PC-9 (cell line): ENCODE data around the gene TXNRD1. TPM values are rescaled to one million over a fixed set of nuclear protein-coding genes. Genes with fewer than 3 reads are reported as not detected.

ENCODE experiments used
- BruUV-seq: library from RNA; stranded (reverse); fragments of 400-500 nt; replicated peaks from 2 replicates; lab custom pipeline; 2021; lab: Mats Ljungman, UMichigan
- CTCF ChIA-PET: fragments of 300-600 bp; sonication (Branson Sonifier 250); formaldehyde crosslinking; loops from one replicate; lab custom pipeline; 2022; ENCODE audit warnings: antibody characterized with exemption; lab: Charles Lee
- POLR2A ChIA-PET: fragments of 300-600 bp; sonication (Branson Sonifier 250); formaldehyde crosslinking; loops from one replicate; lab custom pipeline; 2022; ENCODE audit warnings: antibody characterized with exemption; ENCODE audit not compliant: unreplicated experiment; lab: Charles Lee
- DNase-seq, 2 experiments: peaks; one replicate each; pipeline versions ENCODE4 v3.0.0 to v3.0.0-alpha.2; 2015 to 2022; ENCODE audit warnings: mixed read lengths in 1 of 2
- H2AFZ ChIP-seq: fragments of 200-600 bp; sonication (generic); 2 replicates; pipeline ENCODE4 v1.8.1; 2017; ENCODE audit warnings: antibody characterized with exemption
- H3F3A ChIP-seq: fragments of 200-600 bp; sonication (generic); 2 replicates; pipeline ENCODE4 v1.8.1; 2017; ENCODE audit warnings: antibody characterized with exemption, mild to moderate bottlenecking, low read depth; ENCODE audit not compliant: insufficient read depth
- H3K27ac ChIP-seq: fragments of 200-600 bp; sonication (generic); 2 replicates; pipeline ENCODE4 v1.6.1; 2016; ENCODE audit warnings: mixed run types
- H3K27me3 ChIP-seq: fragments of 200-600 bp; sonication (generic); 2 replicates; pipeline ENCODE4 v1.6.1; 2016; ENCODE audit warnings: low read depth, mixed run types; ENCODE audit not compliant: insufficient read depth
- H3K36me3 ChIP-seq: fragments of 200-600 bp; sonication (generic); 2 replicates; pipeline ENCODE4 v1.6.1; 2016; ENCODE audit warnings: low read depth, mixed run types
- H3K4me1 ChIP-seq: fragments of 200-600 bp; sonication (generic); replicated peaks from 2 replicates; pipeline ENCODE4 v1.6.1; 2016; ENCODE audit warnings: mixed run types; ENCODE audit not compliant: insufficient read depth
- H3K4me2 ChIP-seq: fragments of 200-600 bp; sonication (generic); 2 replicates; pipeline ENCODE4 v1.6.1; 2017; ENCODE audit warnings: mixed run types
- H3K4me3 ChIP-seq: fragments of 200-600 bp; sonication (generic); 2 replicates; pipeline ENCODE4 v1.6.1; 2016; ENCODE audit warnings: mixed run types
- H3K79me2 ChIP-seq: fragments of 200-600 bp; sonication (generic); 2 replicates; pipeline ENCODE4 v1.6.1; 2017; ENCODE audit warnings: low read depth, mixed run types
- H3K9me2 ChIP-seq: fragments of 200-600 bp; sonication (generic); 2 replicates; pipeline ENCODE4 v1.8.1; 2017; ENCODE audit warnings: mild to moderate bottlenecking; ENCODE audit not compliant: insufficient read depth
- H3K9me3 ChIP-seq: fragments of 200-600 bp; sonication (generic); 2 replicates; pipeline ENCODE4 v1.8.1; 2016; ENCODE audit warnings: low read depth; ENCODE audit not compliant: insufficient read depth
- H4K20me1 ChIP-seq: fragments of 200-600 bp; sonication (generic); 2 replicates; pipeline ENCODE4 v1.8.1; 2017; ENCODE audit not compliant: insufficient read depth
- CTCF ChIP-seq: fragments of 200-600 bp; sonication (generic); conservative IDR thresholded peaks from 2 replicates; pipeline ENCODE4 v1.6.1; 2017; ENCODE audit warnings: mixed run types, antibody characterized with exemption, mild to moderate bottlenecking, moderate library complexity
- EZH2 ChIP-seq: fragments of 200-600 bp; sonication (generic); IDR thresholded peaks from 2 replicates; pipeline ENCODE4 v1.8.0; 2017; ENCODE audit warnings: antibody characterized with exemption, low read depth
- intact Hi-C: fragments of 100-400 bp; cut with micrococcal nuclease; formaldehyde crosslinking; loops from one replicate; pipeline ENCODE4 v1.10.0; 2022; ENCODE audit not compliant: unreplicated experiment
- total RNA-seq: library from RNA; stranded (reverse); gene quantifications from 2 replicates; pipeline ENCODE4 v1.2.3, GENCODE V29; 2021

Gene TXNRD1
- total RNA-seq, 1 experiment from 2014 or later = 1,250 TPM

GRCh38 chr12:104181313-104181712 lies 34.3 kb upstream of the TXNRD1 start:
- no peak for DNase-seq
- Histone ChIP-seq H3K4me2 (no peak overlapping the region), H3K9me2 (no peaks in the 10 kb centered on the region), H3F3A (peaks cover 22% of the 10 kb centered on the region), H3K9me3 (no peaks in the 10 kb centered on the region; the same call in 1 of the 2 replicates), H3K79me2 (no peaks in the 10 kb centered on the region), H3K4me1 (peaks cover 38% of the 10 kb centered on the region), H2AFZ (no peak overlapping the region), H3K4me3 (no peak overlapping the region), H4K20me1 (no peaks in the 10 kb centered on the region), H3K27me3 (no peaks in the 10 kb centered on the region), H3K36me3 (no peaks in the 10 kb centered on the region), H3K27ac (no peak overlapping the region)
- intact Hi-C loops = no loop called here
- POLR2A ChIA-PET = no interaction called here
- BruUV-seq = no TSS peak
- TF ChIP-seq EZH2 (no peak), CTCF (no peak)
- CTCF ChIA-PET = no interaction called here

GRCh38 chr12:104182144-104182543 lies 33.4 kb upstream of the TXNRD1 start:
- Histone ChIP-seq H3K4me1 (peaks cover 31% of the 10 kb centered on the region), H4K20me1 (no peaks in the 10 kb centered on the region), H3K9me3 (no peaks in the 10 kb centered on the region; the same call in 1 of the 2 replicates), H3K9me2 (no peaks in the 10 kb centered on the region), H2AFZ (no peak overlapping the region), H3K4me2 (no peak overlapping the region), H3K79me2 (no peaks in the 10 kb centered on the region), H3F3A (peaks cover 15% of the 10 kb centered on the region), H3K36me3 (no peaks in the 10 kb centered on the region), H3K27ac (no peak overlapping the region), H3K4me3 (no peak overlapping the region), H3K27me3 (no peaks in the 10 kb centered on the region)
- ChIA-PET POLR2A (no interaction called here), CTCF (no interaction called here)
- no TSS peak for BruUV-seq
- intact Hi-C loops = no loop called here
- peak in 1 of 2 experiments; percentile 65 for DNase-seq
- TF ChIP-seq EZH2 (no peak), CTCF (no peak)

GRCh38 chr12:104182621-104183378 lies 32.8 kb upstream of the TXNRD1 start:
- H3K4me1 ChIP-seq = peaks cover 24% of the 10 kb centered on the region
- no peak overlapping the region for H3K27ac ChIP-seq
- H3K27me3 ChIP-seq = no peaks in the 10 kb centered on the region
- peak in 1 of 2 experiments; percentile 59 for DNase-seq
- H2AFZ ChIP-seq = no peak overlapping the region
- ChIA-PET POLR2A (no interaction called here), CTCF (no interaction called here)
- H3K36me3 ChIP-seq = no peaks in the 10 kb centered on the region
- H3K4me2 ChIP-seq = no peak overlapping the region
- BruUV-seq = no TSS peak
- no peaks in the 10 kb centered on the region for H3K79me2 ChIP-seq
- H3K4me3 ChIP-seq = no peak overlapping the region
- H3F3A ChIP-seq = peaks cover 10% of the 10 kb centered on the region
- no peaks in the 10 kb centered on the region for H3K9me2 ChIP-seq
- TF ChIP-seq EZH2 = no peak
- TF ChIP-seq CTCF = no peak
- intact Hi-C loops = no loop called here
- no peaks in the 10 kb centered on the region; the same call in 1 of the 2 replicates for H3K9me3 ChIP-seq
- no peaks in the 10 kb centered on the region for H4K20me1 ChIP-seq
